ENCODE results near the gene F2.

Gene F2

GRCh38 chr11:46743693-46744339 is 24.8 kb downstream of the F2 start:
- DNase-seq (ENCODE audit: low spot score) = no peak

GRCh38 chr11:46745328-46745727 is 26.3 kb downstream of the F2 start:
- DNase-seq (ENCODE audit: low spot score) = no peak

- DNase-seq (ENCODE audit: low spot score) = no peak
These were observed 27.0 kb downstream of the F2 start for GRCh38 chr11:46745995-46746394.

- DNase-seq (ENCODE audit: low spot score) = no peak
These were observed 28.1 kb downstream of the F2 start for GRCh38 chr11:46747150-46747549.

GRCh38 chr11:46755962-46756361 is 36.9 kb downstream of the F2 start:
- DNase-seq (ENCODE audit: low spot score) = no peak

GRCh38 chr11:46759196-46759595 is 40.2 kb downstream of the F2 start:
- DNase-seq (ENCODE audit: low spot score) = no peak

- DNase-seq (ENCODE audit: low spot score) = no peak
These were observed 41.6 kb downstream of the F2 start for GRCh38 chr11:46760429-46761128.

- DNase-seq (ENCODE audit: low spot score) = no peak
These were observed 42.8 kb downstream of the F2 start for GRCh38 chr11:46761807-46762206.

- DNase-seq (ENCODE audit: low spot score) = no peak
These were observed 43.2 kb downstream of the F2 start for GRCh38 chr11:46762248-46762647.

GRCh38 chr11:46766656-46767055 is 47.6 kb downstream of the F2 start:
- DNase-seq (ENCODE audit: low spot score) = no peak

- DNase-seq (ENCODE audit: low spot score) = no peak
These were observed 50.7 kb downstream of the F2 start for GRCh38 chr11:46769636-46770221.

- DNase-seq (ENCODE audit: low spot score) = no peak
These were observed 57.9 kb downstream of the F2 start for GRCh38 chr11:46776878-46777277.

GRCh38 chr11:46778416-46778815 is 59.4 kb downstream of the F2 start:
- no peak for DNase-seq (ENCODE audit: low spot score)

All from kidney tubule cell (primary cell).